GM10266 (cell line): ENCODE data around the gene SEMA3B.
A peak's percentile ranks its signal among the peaks of the same experiment; 100 is the strongest.

ENCODE experiments used
- DNase-seq: peaks from one replicate; pipeline ENCODE4 v3.0.0; 2012; ENCODE audit errors: extremely low spot score
- CTCF ChIP-seq: IDR thresholded peaks from 2 replicates; pipeline ENCODE4 v1.5.1; 2012; ENCODE audit warnings: mild to moderate bottlenecking, low read depth; ENCODE audit not compliant: control insufficient read depth, insufficient read depth; ENCODE audit errors: missing control alignments

Gene SEMA3B

DNA sequence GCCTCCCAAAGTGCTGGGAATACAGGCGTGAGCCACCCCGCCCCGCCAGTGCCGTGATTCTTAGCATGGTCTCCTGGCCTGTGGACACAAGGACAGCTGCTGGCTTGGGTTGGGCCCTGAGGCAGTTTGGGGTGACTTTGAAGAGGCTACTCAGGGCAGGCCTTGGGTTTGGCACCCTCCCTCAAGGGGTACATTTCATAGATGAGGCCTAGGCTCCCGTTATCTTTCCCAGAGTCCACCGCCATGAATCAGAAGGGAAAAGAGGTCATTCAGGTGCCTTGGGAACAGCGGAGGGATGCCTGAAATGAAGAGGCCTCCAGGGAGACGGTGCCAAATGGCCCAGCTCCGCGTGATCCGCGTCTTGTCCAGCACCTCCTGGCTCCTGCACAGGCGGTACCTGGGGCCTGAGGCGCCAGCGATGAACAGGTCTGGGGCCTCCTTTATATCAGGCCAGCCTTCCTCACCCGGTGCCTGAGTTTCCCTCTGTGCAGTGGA lies 23.6 kb upstream of the SEMA3B start:
- no peak for TF ChIP-seq CTCF
- no peak for DNase-seq

GRCh38 chr3:50245831-50246516 lies 23.0 kb upstream of the SEMA3B start:
- TF ChIP-seq CTCF, result peak; percentile 99
- peak; percentile 84 for DNase-seq

GRCh38 chr3:50246517-50246954 lies 22.4 kb upstream of the SEMA3B start:
- TF ChIP-seq CTCF, result no peak
- DNase-seq, result peak; percentile 77

DNA sequence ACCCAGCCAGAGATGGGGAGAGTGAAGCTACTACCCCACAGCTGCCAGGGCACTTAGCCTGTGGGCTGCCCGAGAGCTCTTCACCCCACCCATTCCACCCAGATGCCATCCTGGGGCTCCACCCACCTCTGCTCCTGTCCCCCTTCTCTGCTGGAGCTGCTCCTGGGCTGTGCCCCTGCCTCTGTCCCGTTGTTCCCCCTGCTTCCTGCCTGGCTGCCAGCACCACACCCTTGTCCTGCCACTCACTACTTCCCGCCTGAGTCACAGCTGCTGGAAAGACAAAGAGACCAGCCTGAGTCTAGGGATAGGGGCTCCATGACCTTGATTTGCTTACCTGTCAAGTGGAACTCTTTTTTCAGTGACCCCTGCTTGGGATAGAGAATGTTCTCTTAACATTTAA lies 20.6 kb upstream of the SEMA3B start:
- DNase-seq, result no peak
- TF ChIP-seq CTCF, result no peak

- no peak for TF ChIP-seq CTCF
- DNase-seq, result no peak
Observed at GRCh38 chr3:50249457-50249856, 19.5 kb upstream of the SEMA3B start.

DNA sequence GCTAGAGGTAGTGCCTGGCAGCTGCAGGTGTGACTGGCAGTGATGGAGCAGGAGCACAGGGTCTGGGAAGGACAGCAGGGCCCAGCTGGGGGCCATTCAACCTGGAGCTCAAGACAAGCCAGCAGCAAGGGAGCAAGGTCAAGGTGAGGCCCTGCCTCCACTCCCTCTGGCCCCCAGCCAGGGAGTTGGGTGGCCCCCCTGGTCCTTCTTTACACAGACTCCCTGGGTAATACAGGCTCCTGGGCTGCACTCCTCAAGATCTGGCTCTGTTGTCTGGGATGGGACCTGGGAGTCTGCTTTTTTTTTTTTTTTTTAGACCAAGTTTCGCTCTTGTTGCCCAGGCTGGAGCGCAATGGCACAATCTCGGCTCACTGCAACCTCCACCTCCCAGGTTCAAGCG lies 18.4 kb upstream of the SEMA3B start:
- DNase-seq, result no peak
- no peak for TF ChIP-seq CTCF

DNA sequence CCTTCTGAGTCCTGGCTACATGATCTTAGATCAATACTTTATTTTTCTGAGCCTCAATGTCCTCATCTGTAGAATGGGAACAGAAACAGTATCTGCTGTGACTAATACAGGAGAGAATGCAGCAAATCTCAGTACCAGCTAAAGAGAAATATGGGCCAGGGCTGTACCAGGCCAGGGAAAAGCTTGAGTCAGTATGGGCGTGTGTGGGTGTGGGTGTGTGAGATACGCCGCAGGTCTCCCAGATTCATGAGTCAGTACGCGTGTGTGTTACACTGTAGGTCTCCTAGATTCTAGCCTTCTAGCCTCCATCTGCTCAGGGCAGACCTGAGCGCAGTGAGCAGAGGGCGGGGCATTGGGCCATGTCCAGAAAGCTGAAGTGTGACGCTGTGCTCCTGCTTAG lies 17.7 kb upstream of the SEMA3B start:
- DNase-seq, result no peak
- TF ChIP-seq CTCF, result no peak
